Kidney epithelial cell (primary cell): Measurements from ENCODE around the gene FOXP1. TPM values are rescaled to one million over a fixed set of nuclear protein-coding genes. Genes with fewer than 3 reads are reported as not detected.

Source experiments
- DNase-seq: peaks from one replicate; pipeline ENCODE4 v3.0.0-alpha.2; 2010; ENCODE audit warnings: low read depth
- H3K27me3 ChIP-seq: 2 replicates; pipeline ENCODE4 v1.6.0; 2011; ENCODE audit warnings: low read length; ENCODE audit not compliant: control insufficient read depth, insufficient read depth
- H3K36me3 ChIP-seq: 2 replicates; pipeline ENCODE4 v1.5.1; 2011; ENCODE audit warnings: low read length; ENCODE audit not compliant: control insufficient read depth, insufficient read depth
- H3K4me3 ChIP-seq: 2 replicates; pipeline ENCODE4 v1.5.1; 2011; ENCODE audit warnings: low read depth, mild to moderate bottlenecking, control low read depth, low read length
- total RNA-seq: library from RNA; depleted of rRNA; stranded (reverse); fragments of >200 nt; gene quantifications from 2 replicates; pipeline ENCODE4 v1.2.3, GENCODE V29; 2015
- TF ChIP-seq, protein P1 (sequence below): IDR thresholded peaks from 2 replicates; pipeline ENCODE4 v1.5.1; 2011; ENCODE audit warnings: mild to moderate bottlenecking, moderate library complexity, low read length, control low read depth, inconsistent platforms; ENCODE audit not compliant: insufficient read depth, poor library complexity, severe bottlenecking

The FOXP1 gene
- total RNA-seq, 1 donor from 2014 or later = 75.0 TPM

DNA sequence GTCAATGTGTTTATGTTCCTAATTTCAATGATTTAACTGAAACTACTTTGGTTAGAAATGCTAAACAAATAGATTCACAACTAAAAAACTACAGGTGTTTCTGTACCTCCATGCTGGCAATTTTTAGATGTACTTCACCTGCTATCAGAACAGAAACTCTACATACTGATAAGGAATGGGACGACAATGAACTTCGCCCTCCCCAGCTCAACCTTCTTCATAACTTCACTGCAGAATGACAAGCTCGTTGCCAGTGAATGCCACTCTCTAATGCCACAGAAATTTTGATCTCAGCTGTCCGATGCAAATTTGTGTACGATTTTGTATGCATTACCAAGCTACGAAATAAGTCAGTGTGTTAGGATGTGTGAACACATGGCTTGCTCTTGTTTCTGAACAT lies 133.4 kb downstream of the FOXP1 start:
- no peak overlapping the region for H3K4me3 ChIP-seq
- peaks cover 1% of the 10 kb centered on the region for H3K36me3 ChIP-seq
- TF ChIP-seq, protein P1, sequence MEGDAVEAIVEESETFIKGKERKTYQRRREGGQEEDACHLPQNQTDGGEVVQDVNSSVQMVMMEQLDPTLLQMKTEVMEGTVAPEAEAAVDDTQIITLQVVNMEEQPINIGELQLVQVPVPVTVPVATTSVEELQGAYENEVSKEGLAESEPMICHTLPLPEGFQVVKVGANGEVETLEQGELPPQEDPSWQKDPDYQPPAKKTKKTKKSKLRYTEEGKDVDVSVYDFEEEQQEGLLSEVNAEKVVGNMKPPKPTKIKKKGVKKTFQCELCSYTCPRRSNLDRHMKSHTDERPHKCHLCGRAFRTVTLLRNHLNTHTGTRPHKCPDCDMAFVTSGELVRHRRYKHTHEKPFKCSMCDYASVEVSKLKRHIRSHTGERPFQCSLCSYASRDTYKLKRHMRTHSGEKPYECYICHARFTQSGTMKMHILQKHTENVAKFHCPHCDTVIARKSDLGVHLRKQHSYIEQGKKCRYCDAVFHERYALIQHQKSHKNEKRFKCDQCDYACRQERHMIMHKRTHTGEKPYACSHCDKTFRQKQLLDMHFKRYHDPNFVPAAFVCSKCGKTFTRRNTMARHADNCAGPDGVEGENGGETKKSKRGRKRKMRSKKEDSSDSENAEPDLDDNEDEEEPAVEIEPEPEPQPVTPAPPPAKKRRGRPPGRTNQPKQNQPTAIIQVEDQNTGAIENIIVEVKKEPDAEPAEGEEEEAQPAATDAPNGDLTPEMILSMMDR = no peak
- no peaks in the 10 kb centered on the region for H3K27me3 ChIP-seq
- DNase-seq = no peak

DNA sequence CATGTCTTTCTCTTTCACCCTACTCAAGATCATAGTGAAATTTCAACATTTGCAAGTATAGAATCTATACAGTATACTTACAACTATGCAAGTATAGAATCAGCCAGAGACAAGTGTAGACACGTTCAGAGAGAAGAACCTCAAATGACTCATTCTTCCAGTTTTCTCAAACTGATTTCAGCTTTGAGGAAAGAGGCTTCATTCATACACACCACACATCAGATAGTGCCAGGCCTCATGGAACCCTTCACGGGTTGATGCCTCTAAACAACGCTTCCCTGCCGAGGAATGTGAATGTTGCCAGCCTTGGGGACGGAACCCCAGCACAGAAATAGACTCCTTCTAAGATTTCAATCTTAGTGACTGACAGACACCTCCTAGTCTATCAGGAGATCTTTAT lies 135.7 kb downstream of the FOXP1 start:
- H3K27me3 ChIP-seq = no peaks in the 10 kb centered on the region
- no peak for DNase-seq
- TF ChIP-seq, protein P1 = no peak

DNA sequence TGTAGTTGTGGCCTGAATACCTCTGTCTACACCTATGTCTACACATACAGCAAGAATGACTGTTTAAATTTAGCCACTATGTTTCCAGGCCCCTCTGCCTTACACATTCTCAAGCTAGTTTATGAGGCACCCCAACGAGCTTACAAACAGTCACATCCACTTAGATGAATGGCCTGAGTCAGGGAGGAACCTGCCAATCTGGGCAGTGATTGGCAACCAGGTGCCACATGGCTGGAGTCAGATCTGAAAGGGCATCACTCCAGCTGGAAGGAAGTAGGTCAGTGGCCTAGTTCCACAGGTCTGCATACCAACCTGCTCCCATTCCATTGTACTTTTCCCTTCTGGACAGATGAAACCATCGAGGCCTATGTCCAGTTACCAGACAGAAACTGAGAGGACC lies 136.3 kb downstream of the FOXP1 start:
- TF ChIP-seq, protein P1 = no peak
- H3K27me3 ChIP-seq = no peaks in the 10 kb centered on the region
- H3K36me3 ChIP-seq = peaks cover 1% of the 10 kb centered on the region
- no peak for DNase-seq
- no peak overlapping the region for H3K4me3 ChIP-seq

More for the DNA sequence above, 135.7 kb downstream of the FOXP1 start:
- H3K4me3 ChIP-seq = no peak overlapping the region
- H3K36me3 ChIP-seq = peaks cover 1% of the 10 kb centered on the region

DNA sequence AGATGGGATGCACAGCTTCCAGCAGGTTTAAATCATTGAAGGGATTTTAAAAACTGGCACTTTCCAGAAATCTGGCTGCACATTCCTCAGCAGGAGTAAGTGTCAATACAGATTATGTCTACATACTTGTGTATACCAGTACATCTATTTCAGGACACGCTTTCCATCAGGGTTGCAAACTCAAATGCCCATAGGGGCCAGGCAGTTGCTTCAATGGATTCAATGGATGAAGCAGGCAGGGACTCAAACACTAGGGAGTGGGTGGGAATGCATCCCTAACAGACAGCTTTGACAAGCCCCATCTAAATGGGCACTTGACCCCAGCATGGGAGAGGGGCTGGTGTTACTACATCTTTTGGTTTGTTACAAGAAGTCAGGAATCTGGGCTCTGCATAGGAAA lies 136.8 kb downstream of the FOXP1 start:
- Histone ChIP-seq H3K27me3 (no peaks in the 10 kb centered on the region), H3K36me3 (peaks cover 1% of the 10 kb centered on the region), H3K4me3 (no peak overlapping the region)
- TF ChIP-seq, protein P1 = no peak
- no peak for DNase-seq

DNA sequence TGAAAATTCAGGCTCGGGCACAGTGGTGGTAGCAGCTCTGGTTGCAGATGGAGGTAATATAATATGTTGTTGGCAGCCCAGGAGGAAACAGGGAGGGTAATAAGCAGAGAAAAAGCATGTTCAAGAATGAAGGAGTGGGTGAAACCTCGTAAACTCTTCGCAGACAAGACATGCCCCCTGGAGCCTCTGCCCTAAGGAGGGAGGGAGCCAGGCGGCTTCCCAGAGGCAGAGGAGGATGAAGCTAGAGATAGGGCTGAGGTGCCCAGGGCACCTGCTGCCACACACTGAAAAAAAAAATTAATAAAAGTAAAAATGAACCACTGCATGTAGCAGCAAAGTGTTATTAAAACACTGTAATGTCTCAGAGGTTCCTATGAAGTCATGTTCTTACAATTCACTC lies 137.3 kb downstream of the FOXP1 start:
- Histone ChIP-seq H3K36me3 (peaks cover 1% of the 10 kb centered on the region), H3K27me3 (no peaks in the 10 kb centered on the region), H3K4me3 (no peak overlapping the region)
- TF ChIP-seq, protein P1 = no peak
- no peak for DNase-seq

DNA sequence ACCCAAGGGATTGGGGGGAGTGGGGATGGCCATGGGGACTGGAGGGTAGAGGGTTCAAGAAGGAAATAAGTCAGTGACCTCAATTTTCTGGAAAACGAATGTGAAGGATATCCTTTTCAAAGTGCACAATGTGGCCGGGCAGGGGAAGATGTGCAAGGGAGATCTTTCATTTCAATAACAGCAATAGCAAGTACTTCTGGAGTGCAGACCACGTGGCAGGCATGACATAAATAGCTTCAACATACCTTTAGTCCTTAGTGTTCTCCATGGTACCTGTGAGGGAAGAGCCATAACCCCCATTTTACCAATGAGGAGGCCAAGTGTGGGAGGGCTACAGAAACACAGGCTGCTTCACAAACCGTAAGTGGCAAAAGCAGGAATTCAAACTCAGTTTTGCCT lies 138.7 kb downstream of the FOXP1 start:
- Histone ChIP-seq H3K36me3 (peaks cover 1% of the 10 kb centered on the region), H3K27me3 (no peaks in the 10 kb centered on the region), H3K4me3 (no peak overlapping the region)
- TF ChIP-seq, protein P1 = no peak
- no peak for DNase-seq
